Peyer's patch (tissue), 4 donors: ENCODE measurements around the gene GRIK4.

ENCODE experiments used
- CTCF ChIP-seq, 6 experiments: fragments of 450-650 bp in 4 of 6; fragments of 200-600 bp in 2 of 6; sonication (generic) in 1 of 6; IDR thresholded peaks; one replicate each; pipeline ENCODE4 v1.5.1; 2017 to 2019; ENCODE audit warnings: antibody characterized with exemption in 6 of 6, mild to moderate bottlenecking in 3 of 6, moderate library complexity in 1 of 6
- POLR2A ChIP-seq, 2 donors: fragments of 450-650 bp; IDR thresholded peaks; one replicate each; pipeline ENCODE4 v1.5.1; 2017; ENCODE audit warnings: antibody characterized with exemption in 2 of 2, mild to moderate bottlenecking in 2 of 2, moderate library complexity in 2 of 2

DNA sequence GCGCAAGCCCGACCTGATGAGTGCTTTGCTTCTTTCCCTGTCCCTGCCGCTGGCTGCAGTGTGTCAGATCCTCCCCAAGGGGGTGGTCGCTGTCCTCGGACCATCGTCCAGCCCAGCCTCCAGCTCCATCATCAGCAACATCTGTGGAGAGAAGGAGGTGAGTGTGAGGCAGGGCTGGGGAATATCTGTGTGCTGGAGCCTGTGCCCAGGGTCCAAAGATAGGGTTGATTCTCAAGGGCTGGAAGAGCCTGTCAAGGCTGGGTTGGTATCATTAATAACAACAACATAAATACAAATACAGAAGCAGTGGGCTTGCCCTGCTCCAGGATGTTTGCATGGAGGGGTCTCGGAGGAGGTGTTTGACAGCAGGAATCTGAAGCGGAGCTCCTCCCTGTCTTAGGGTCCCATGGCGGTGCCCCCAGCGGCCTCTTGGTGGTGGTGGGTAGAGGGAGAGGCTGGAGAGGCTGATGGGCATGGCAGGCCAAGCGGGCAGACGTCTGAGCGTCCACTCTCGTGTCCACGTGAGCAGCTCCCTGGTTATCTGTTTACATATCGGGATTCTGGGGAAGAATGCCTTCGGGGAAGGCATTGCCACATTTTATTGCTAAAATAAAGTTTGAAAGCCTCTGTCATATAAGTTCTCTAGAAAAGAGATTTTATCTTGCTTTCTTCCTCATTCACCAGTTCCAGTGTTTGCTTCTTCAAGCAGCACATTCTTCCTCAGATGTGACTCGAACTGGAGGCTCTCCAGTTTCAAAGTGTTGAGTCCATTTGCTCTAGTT lies 304.0 kb downstream of the GRIK4 start:
- TF ChIP-seq CTCF (IDR thresholded peaks at IDR 0.05) (no peak), POLR2A (IDR thresholded peaks at IDR 0.05) (no peak)
